Coronary artery (tissue), 2 donors: ENCODE data around the gene ZMIZ1.

Experiments used
- DNase-seq: peaks from one replicate; pipeline ENCODE4 v3.0.0-alpha.2; 2017; ENCODE audit warnings: low spot score
- H3K27ac ChIP-seq, 2 donors: fragments of 200-600 bp; sonication (generic); one replicate each; pipeline ENCODE4 v1.5.1; 2016 to 2019
- H3K4me3 ChIP-seq: fragments of 200-600 bp; sonication (generic); 2 replicates; pipeline ENCODE4 v1.5.1; 2016; ENCODE audit warnings: mild to moderate bottlenecking, moderate library complexity
- TF ChIP-seq, protein P1 (sequence below): fragments of 200-600 bp; sonication (generic); IDR thresholded peaks from one replicate; pipeline ENCODE4 v1.5.1; 2019; ENCODE audit warnings: antibody characterized with exemption

Gene ZMIZ1

GRCh38 chr10:79179164-79179956 lies 110.6 kb downstream of the ZMIZ1 start:
- H3K27ac ChIP-seq: peak overlapping the region in 1 of 2 donors; percentile 69
- no peak overlapping the region for H3K4me3 ChIP-seq
- no peak for DNase-seq
- TF ChIP-seq, protein P1, sequence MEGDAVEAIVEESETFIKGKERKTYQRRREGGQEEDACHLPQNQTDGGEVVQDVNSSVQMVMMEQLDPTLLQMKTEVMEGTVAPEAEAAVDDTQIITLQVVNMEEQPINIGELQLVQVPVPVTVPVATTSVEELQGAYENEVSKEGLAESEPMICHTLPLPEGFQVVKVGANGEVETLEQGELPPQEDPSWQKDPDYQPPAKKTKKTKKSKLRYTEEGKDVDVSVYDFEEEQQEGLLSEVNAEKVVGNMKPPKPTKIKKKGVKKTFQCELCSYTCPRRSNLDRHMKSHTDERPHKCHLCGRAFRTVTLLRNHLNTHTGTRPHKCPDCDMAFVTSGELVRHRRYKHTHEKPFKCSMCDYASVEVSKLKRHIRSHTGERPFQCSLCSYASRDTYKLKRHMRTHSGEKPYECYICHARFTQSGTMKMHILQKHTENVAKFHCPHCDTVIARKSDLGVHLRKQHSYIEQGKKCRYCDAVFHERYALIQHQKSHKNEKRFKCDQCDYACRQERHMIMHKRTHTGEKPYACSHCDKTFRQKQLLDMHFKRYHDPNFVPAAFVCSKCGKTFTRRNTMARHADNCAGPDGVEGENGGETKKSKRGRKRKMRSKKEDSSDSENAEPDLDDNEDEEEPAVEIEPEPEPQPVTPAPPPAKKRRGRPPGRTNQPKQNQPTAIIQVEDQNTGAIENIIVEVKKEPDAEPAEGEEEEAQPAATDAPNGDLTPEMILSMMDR: no peak

DNA sequence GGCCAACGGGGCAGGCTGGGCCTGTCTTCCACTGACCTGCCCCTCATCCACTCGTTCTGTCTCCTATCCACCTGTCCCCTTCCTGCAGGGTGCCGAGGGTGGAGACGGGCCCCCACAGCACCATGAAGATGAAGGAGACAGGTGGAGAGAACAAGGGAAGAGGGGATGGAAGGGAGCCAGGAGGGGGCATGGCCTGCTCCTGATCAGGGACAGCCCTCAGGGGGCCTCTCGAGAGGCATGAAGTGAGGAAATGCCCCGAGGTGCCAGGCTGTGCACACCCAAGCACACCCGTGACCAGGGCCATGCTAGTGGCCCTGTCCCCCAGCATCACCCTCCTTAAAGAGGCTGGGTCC lies 111.2 kb downstream of the ZMIZ1 start:
- Histone ChIP-seq H3K4me3 (no peak overlapping the region), H3K27ac (peak overlapping the region in 1 of 2 donors; percentile 69)
- TF ChIP-seq, protein P1: no peak
- no peak for DNase-seq

- TF ChIP-seq, protein P1: no peak
- no peak for DNase-seq
- H3K27ac ChIP-seq: peak overlapping the region in 1 of 2 donors; percentile 23
- no peak overlapping the region for H3K4me3 ChIP-seq
These were observed 111.9 kb downstream of the ZMIZ1 start for GRCh38 chr10:79180414-79181221.

GRCh38 chr10:79181227-79181626 lies 112.5 kb downstream of the ZMIZ1 start:
- peak overlapping the region in 1 of 2 donors; percentile 23 for H3K27ac ChIP-seq
- DNase-seq: no peak

GRCh38 chr10:79181698-79182521 lies 113.1 kb downstream of the ZMIZ1 start:
- H3K27ac ChIP-seq: peak overlapping the region in 1 of 2 donors; percentile 23
- no peak for DNase-seq
- TF ChIP-seq, protein P1: no peak
- H3K4me3 ChIP-seq: no peak overlapping the region

More at GRCh38 chr10:79181227-79181626, 112.5 kb downstream of the ZMIZ1 start:
- TF ChIP-seq, protein P1: no peak
- no peak overlapping the region for H3K4me3 ChIP-seq

GRCh38 chr10:79182781-79183467 lies 114.2 kb downstream of the ZMIZ1 start:
- Histone ChIP-seq H3K27ac (peak overlapping the region in 1 of 2 donors; percentile 15), H3K4me3 (no peak overlapping the region)
- DNase-seq: no peak
- TF ChIP-seq, protein P1: no peak
